HG02840 (cell line): ENCODE results near the gene SLC25A12.
"Not testable (repeated sequence)": the region's sequence is repeated elsewhere in the genome, so short reads cannot be mapped to it uniquely, and the experiment has no call there.

ENCODE experiments used
- ATAC-seq: cut with Tn5 transposase; IDR thresholded peaks from one replicate; pipeline ENCODE4 v1.9.1; 2021; ENCODE audit warnings: mild to moderate bottlenecking, moderate library complexity, moderate number of reproducible peaks; ENCODE audit not compliant: unreplicated experiment, low FRiP score

Gene SLC25A12

GRCh38 chr2:171893824-171894611, at the start of gene SLC25A12:
Gene SLC25A12, minus strand, starts transcription at chr2:171894244. Its CDS starts 30 bp downstream, at chr2:171894214.
- ATAC-seq, result peak; percentile 87

- no peak for ATAC-seq
Observed at GRCh38 chr2:171941316-171941699, 47.3 kb upstream of the SLC25A12 start.

DNA sequence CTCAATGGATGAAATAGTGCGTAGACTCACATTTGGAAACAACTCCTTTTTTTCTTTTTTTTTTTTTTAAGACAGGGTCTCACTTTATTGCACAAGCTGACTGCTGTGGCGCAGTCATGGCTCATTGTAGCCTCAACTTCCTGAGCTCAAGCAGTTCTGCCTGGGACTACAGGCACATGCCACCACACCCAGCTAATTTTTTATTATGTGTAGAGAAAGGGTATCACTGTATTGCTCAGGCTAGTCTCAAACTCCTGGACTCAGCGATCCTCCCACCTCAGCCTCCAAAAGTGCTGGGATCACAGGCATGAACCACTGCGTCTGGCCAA, 45.7 kb upstream of the SLC25A12 start:
- ATAC-seq, result no peak

- no peak for ATAC-seq
Observed at GRCh38 chr2:171939058-171939742, 45.2 kb upstream of the SLC25A12 start.

- ATAC-seq, result no peak
Observed at GRCh38 chr2:171930385-171930784, 36.3 kb upstream of the SLC25A12 start.

- ATAC-seq, result no peak
Observed at GRCh38 chr2:171924170-171924942, 30.3 kb upstream of the SLC25A12 start.

DNA sequence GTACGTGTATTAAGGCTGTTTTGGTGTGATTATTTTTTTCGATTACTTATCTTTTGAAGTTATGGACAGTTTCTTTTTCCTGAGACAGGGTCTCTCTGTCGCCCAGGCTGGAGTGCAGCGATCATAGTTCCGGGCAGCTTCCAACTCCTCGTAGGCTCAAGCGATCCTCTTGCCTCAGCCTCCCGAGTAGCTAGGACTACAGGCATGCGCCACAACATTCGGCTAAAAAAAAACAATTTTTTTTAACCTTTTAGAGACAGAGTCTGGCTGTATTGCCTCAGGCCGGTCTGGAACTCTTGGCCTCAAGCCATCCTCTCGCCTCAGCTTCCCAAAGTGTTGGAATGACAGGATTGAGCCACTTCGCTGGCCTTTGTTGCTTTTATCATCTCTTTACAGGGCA, 29.2 kb upstream of the SLC25A12 start:
- no peak for ATAC-seq

- ATAC-seq, result peak; percentile 95
Observed at GRCh38 chr2:171922230-171923022, 28.4 kb upstream of the SLC25A12 start, which contains the start of gene HAT1. Gene HAT1, plus strand, starts transcription at chr2:171922461. Its CDS starts 40 bp downstream, at chr2:171922501.

- no peak for ATAC-seq
Observed at GRCh38 chr2:171921970-171922229, 27.9 kb upstream of the SLC25A12 start.

- no peak for ATAC-seq
Observed at GRCh38 chr2:171919453-171919852, 25.4 kb upstream of the SLC25A12 start.

- ATAC-seq, result no peak
Observed at GRCh38 chr2:171913517-171913916, 19.5 kb upstream of the SLC25A12 start.

DNA sequence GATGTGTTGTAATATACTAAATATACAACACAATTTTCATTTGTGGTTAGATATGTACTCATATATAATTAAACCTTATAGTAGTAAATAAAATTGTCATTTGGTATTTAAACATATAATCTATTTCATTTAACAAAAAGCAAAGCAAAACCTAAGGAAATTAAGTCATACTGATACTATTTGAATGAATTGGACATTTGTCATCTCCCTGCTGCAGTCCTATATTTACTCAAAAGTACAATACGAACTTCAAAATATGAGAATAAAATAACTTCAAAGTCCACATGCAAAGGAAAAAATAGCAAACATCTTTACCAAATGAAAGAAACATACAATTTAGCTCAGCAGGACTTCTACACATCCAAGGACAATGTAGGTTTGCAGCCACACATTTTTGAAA, 16.4 kb upstream of the SLC25A12 start:
- ATAC-seq, result no peak

GRCh38 chr2:171909266-171909665, 15.2 kb upstream of the SLC25A12 start:
- ATAC-seq, result no peak

DNA sequence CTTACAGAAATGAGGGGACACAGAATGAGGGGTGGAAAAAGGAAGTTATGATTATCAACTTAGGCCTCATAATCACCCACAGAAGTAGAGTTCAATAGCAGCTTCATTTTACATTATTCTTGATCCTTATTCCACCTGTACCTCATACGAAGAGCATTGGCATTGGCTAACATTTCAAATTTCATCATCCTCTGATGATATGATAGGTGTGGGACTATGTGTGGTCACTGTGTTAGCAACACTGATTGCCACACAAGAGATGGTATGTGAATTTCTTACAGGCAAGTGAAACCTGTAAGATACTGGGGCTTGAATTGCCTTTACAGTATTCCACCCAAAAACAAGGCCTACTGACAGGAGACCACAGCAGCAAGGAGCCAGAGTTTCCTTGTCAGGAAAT, 14.2 kb upstream of the SLC25A12 start:
- ATAC-seq, result no peak

GRCh38 chr2:171902840-171903420, 8.9 kb upstream of the SLC25A12 start:
- ATAC-seq, result no peak

DNA sequence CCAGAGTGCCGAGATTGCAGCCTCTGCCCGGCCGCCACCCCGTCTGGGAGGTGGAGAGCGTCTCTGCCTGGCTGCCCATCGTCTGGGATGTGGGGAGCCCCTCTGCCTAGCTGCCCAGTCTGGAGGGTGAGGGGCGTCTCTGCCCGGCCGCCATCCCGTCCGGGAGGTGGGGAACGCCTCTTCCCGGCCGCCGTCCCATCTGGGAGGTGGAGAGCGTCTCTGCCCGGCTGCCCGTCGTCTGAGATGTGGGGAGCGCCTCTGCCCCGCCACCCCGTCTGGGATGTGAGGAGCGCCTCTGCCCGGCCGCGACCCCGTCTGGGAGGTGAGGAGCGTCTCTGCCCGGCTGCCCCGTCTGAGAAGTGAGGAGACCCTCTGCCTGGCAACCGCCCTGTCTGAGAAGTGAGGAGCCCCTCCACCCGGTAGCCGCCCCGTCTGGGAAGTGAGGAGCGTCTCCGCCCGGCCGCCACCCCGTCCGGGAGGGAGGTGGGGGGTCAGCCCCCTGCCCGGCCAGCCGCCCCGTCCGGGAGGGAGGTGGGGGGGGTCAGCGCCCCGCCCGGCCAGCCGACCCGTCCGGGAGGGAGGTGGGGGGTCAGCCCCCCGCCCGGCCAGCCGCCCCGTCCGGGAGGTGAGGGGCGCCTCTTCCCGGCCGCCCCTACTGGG, 5.7 kb upstream of the SLC25A12 start:
- ATAC-seq, result not testable (repeated sequence)

GRCh38 chr2:171895786-171896185, 1.7 kb upstream of the SLC25A12 start:
- no peak for ATAC-seq

DNA sequence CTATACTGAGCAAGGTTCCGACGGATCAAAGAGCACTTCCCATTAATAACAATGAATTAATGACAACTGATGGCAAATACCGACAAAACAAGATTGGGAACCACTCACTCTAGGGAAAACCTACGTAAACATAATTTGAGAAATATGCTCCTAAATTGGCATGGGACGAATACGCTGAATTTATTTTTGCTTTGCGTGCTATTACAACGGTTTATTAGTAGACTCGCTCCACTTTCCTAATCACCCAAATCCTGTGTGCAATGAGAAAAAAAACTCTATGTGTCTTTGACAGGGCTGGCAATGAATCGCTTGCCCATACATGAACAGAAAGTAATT, 536 bp upstream of the SLC25A12 start:
- no peak for ATAC-seq

DNA sequence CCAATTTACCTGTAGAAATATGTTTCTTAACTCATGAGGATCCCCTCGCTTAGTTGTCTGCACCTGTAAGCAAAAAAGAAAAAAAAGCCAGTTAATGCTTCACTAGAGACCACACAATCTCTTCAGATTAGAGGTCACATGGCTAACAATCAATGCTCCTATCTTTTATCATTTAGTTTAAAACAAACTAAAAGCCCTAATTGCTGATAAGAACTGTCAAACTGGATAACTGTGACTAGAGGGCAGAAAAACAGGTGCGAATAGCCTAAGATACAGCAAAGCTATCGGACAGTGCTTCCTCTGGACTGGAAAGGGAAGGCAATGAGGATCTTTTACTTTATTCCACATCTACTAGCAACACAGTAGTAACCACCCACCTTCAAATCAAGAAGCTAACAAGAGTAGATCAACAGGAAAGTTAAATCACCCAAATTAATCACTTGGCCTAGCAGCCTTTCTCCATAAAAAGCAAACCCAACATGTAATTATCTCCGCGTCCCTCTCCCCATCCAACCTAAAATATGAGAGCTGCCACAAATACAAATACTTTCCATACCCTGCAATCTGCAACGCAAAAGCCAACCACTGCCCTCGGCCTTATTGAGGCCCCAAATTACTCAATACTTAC, 734 bp downstream of the SLC25A12 start:
- ATAC-seq, result no peak
